Effector memory CD8-positive, alpha-beta T cell (primary cell): Measurements from ENCODE around the gene CSTA.
"Not testable (repeated sequence)": the region's sequence is repeated elsewhere in the genome, so short reads cannot be mapped to it uniquely, and the experiment has no call there.

Experiments
- ATAC-seq: fragments of 150-1000 bp; cut with Tn5 transposase; replicated peaks from 2 replicates; pipeline ENCODE4 v1.10.0; 2021; ENCODE audit warnings: mild to moderate bottlenecking, moderate library complexity
- DNase-seq, 3 experiments: peaks; one replicate each; pipeline ENCODE4 v3.0.0; 2021
- H3K27ac Mint-ChIP-seq, 2 donors: one replicate each; pipeline ENCODE4 v1.8.0; 2022; ENCODE audit warnings: mild to moderate bottlenecking in 2 of 2, mixed read lengths in 2 of 2, moderate library complexity in 2 of 2
- H3K27me3 Mint-ChIP-seq, 2 donors: one replicate each; pipeline ENCODE4 v1.8.0; 2022; ENCODE audit warnings: mixed read lengths in 2 of 2
- H3K36me3 Mint-ChIP-seq: one replicate; pipeline ENCODE4 v1.8.0; 2022; ENCODE audit warnings: mild to moderate bottlenecking, moderate library complexity, mixed read lengths; ENCODE audit not compliant: insufficient read depth
- H3K4me1 Mint-ChIP-seq, 2 donors: one replicate each; pipeline ENCODE4 v1.8.0; 2022; ENCODE audit warnings: low read depth in 2 of 2, mixed read lengths in 2 of 2
- H3K4me3 Mint-ChIP-seq, 2 donors: one replicate each; pipeline ENCODE4 v1.8.0; 2022; ENCODE audit warnings: mild to moderate bottlenecking in 2 of 2, mixed read lengths in 2 of 2, moderate library complexity in 2 of 2
- H3K9me3 Mint-ChIP-seq, 2 donors: one replicate each; pipeline ENCODE4 v1.8.0; 2022; ENCODE audit warnings: mixed read lengths in 2 of 2

The CSTA gene

DNA sequence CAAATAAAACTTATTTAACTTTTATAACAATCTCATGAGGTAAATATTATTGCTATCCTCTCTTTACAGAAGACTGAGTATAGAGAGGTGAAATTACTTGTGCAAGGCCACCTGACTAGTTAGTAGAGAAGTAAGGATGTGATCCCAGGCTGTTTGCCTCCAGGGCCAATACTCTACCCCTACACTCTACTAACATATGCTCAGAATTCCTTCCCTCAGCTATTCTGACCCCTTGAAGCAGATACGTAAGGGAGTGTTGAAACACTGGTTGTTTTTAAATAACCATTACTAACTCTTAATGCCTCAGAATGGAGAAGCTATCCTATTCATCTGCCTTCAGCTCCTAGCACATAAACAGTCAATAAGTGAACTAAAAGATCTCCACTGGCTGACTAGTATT is 24.1 kb downstream of the CSTA start:
- Mint-ChIP-seq H3K27ac (no peak overlapping the region), H3K4me3 (no peak overlapping the region), H3K27me3 (peaks cover 8 to 11% of the 10 kb centered on the region in 2 donors), H3K9me3 (no peaks in the 10 kb centered on the region), H3K36me3 (no peaks in the 10 kb centered on the region), H3K4me1 (no peaks in the 10 kb centered on the region)
- DNase-seq, result no peak
- no peak for ATAC-seq

DNA sequence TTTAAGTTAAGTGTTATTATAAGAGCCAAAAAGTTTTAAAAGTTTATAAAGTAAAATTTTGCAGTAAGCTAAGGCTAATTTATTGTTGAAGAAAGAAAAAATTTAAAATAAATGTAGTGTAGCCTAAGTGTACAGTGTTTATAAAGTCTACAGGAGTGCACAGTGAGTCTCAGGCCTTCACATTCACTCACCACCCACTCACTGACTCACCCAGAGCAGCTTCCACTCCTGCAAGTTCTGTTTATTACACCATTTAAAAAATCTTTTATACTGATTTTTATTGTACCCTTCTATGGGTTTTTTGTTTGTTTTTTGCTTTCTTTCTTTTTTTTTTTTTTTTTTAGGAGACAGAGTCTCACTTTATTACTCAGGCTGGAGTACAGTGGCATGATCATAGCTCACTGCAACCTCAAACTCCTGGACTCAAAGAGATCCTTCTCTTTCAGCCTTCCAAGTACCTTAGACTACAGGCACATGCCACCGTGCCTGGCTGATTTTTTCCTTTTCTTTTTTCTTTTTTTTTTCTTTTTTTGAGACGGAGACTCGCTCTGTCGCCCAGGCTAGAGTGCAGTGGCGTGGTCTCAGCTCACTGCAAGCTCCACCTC is 25.9 kb downstream of the CSTA start:
- DNase-seq, result no peak
- Mint-ChIP-seq H3K27me3 (peaks cover 8 to 11% of the 10 kb centered on the region in 2 donors), H3K27ac (no peak overlapping the region), H3K36me3 (no peaks in the 10 kb centered on the region), H3K9me3 (no peaks in the 10 kb centered on the region), H3K4me1 (no peaks in the 10 kb centered on the region), H3K4me3 (no peak overlapping the region)
- ATAC-seq, result no peak

GRCh38 chr3:122351612-122352011 is 26.6 kb downstream of the CSTA start:
- H3K9me3 Mint-ChIP-seq, result no peaks in the 10 kb centered on the region
- H3K27me3 Mint-ChIP-seq, result peaks cover 8 to 11% of the 10 kb centered on the region in 2 donors
- H3K4me1 Mint-ChIP-seq, result no peaks in the 10 kb centered on the region
- no peak for ATAC-seq
- H3K36me3 Mint-ChIP-seq, result no peaks in the 10 kb centered on the region
- H3K27ac Mint-ChIP-seq, result no peak overlapping the region
- H3K4me3 Mint-ChIP-seq, result no peak overlapping the region
- DNase-seq, result no peak

GRCh38 chr3:122353215-122353614 is 28.2 kb downstream of the CSTA start:
- peaks cover 1 to 2% of the 10 kb centered on the region in 2 donors for H3K27me3 Mint-ChIP-seq
- H3K27ac Mint-ChIP-seq, result no peak overlapping the region
- H3K4me1 Mint-ChIP-seq, result no peaks in the 10 kb centered on the region
- no peaks in the 10 kb centered on the region for H3K9me3 Mint-ChIP-seq
- H3K4me3 Mint-ChIP-seq, result no peak overlapping the region
- ATAC-seq (no peak), DNase-seq (no peak)
- no peaks in the 10 kb centered on the region for H3K36me3 Mint-ChIP-seq

DNA sequence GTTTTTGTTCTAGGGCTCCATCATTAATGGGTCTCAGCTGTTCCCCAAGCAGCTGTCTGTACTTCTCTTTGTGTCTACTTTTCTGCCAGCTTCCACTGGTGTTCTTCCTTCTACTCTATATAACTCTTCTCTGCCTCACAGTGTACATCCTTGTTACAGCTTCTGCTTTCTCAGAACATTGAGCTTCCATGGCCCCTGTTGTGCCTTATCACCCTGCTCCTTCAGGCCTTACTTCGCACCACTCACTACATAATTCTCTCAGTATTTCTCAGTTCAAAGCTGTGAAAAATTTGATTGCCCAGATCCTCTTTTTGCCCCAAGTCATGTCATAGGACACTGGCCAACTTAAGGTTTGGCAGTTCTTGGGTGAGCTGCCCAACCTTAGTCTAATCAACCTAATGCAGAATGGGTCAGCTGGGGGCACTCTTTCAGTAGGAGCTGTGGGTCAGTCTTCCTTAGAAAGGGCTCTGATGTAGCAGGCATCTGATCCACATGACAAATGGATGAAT is 28.9 kb downstream of the CSTA start:
- no peaks in the 10 kb centered on the region for H3K27me3 Mint-ChIP-seq
- H3K36me3 Mint-ChIP-seq, result no peaks in the 10 kb centered on the region
- H3K4me3 Mint-ChIP-seq, result no peak overlapping the region
- DNase-seq (no peak), ATAC-seq (no peak)
- no peaks in the 10 kb centered on the region for H3K9me3 Mint-ChIP-seq
- H3K4me1 Mint-ChIP-seq, result no peaks in the 10 kb centered on the region
- no peak overlapping the region for H3K27ac Mint-ChIP-seq

GRCh38 chr3:122355612-122356011 is 30.6 kb downstream of the CSTA start:
- ATAC-seq (no peak), DNase-seq (no peak)
- Mint-ChIP-seq H3K4me1 (no peaks in the 10 kb centered on the region), H3K36me3 (peaks cover 10% of the 10 kb centered on the region), H3K27me3 (no peaks in the 10 kb centered on the region), H3K9me3 (no peaks in the 10 kb centered on the region), H3K27ac (peak overlapping the region in 1 of 2 donors; percentile 3), H3K4me3 (no peak overlapping the region)

- H3K27me3 Mint-ChIP-seq, result no peaks in the 10 kb centered on the region
These were observed 31.4 kb downstream of the CSTA start for GRCh38 chr3:122356402-122356801.

DNA sequence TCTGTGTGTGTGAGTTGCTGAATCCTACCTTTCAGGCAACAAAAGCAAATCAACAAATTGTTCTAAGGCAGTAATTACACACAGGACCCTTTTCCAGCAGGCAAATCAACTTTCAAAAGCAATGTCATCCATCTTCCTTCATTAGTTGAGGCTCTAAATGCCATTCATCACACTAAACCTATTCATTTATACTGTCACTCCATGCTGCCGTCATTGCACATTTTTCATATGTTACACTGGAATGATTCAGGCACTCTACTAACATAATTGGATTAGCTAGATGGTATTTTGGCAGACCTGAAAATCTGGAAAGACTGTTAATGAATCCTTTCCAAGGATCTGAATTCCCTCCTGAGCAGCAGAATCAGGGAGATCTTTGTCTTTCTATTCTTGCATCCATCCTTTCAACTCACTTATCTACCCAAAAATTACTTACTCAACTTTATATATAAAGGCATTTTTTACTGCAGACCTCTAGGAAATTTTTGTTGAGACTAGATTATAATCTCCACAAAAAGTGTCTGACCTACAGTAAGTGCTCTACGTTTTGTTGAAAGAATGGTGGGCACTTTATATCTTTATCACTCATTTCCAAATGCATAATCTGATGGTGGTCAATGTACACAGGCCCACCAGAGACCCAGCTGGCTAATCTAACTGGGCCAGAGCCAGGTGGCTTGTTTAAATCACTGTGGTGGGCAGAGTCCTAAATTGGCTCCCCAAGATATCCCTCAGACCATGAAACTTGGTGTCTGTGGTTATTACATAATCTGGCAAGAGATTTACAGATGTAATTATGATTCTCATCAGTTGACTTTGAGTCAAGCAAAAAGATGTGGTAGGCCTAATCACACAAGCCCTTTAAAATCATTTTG is 33.0 kb downstream of the CSTA start:
- H3K9me3 Mint-ChIP-seq, result no peaks in the 10 kb centered on the region
- H3K27ac Mint-ChIP-seq, result no peak overlapping the region
- DNase-seq, result no peak
- no peak overlapping the region for H3K4me3 Mint-ChIP-seq
- H3K36me3 Mint-ChIP-seq, result peaks cover 19% of the 10 kb centered on the region
- no peaks in the 10 kb centered on the region for H3K4me1 Mint-ChIP-seq
- ATAC-seq, result no peak
- no peaks in the 10 kb centered on the region for H3K27me3 Mint-ChIP-seq

More at GRCh38 chr3:122356402-122356801, 31.4 kb downstream of the CSTA start:
- Mint-ChIP-seq H3K27ac (no peak overlapping the region), H3K4me3 (no peak overlapping the region), H3K36me3 (peaks cover 14% of the 10 kb centered on the region), H3K4me1 (no peaks in the 10 kb centered on the region), H3K9me3 (no peaks in the 10 kb centered on the region)
- no peak for ATAC-seq
- no peak for DNase-seq

DNA sequence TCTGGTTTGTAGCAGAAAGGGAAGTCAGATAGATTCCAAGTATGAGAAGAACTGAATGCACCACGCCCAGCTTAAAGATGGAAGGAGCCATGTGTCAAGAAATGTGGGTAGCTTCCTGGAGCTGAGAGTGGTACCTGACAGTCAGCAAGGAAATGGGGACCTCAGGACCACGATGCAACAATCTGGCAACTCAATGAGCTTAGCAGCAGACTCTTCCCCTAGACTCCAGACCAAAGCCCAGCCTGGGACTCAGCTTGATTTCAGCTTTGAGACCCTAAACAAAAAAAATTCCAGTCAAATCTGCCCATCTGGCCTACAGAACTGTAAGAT is 33.6 kb downstream of the CSTA start:
- Mint-ChIP-seq H3K27me3 (no peaks in the 10 kb centered on the region), H3K36me3 (peaks cover 19% of the 10 kb centered on the region), H3K27ac (no peak overlapping the region), H3K4me1 (no peaks in the 10 kb centered on the region), H3K9me3 (no peaks in the 10 kb centered on the region), H3K4me3 (no peak overlapping the region)
- DNase-seq (no peak), ATAC-seq (no peak)

GRCh38 chr3:122362026-122362425 is 37.0 kb downstream of the CSTA start:
- no peaks in the 10 kb centered on the region for H3K9me3 Mint-ChIP-seq
- DNase-seq (no peak), ATAC-seq (no peak)
- no peak overlapping the region for H3K4me3 Mint-ChIP-seq
- peaks cover 39% of the 10 kb centered on the region for H3K36me3 Mint-ChIP-seq
- H3K27ac Mint-ChIP-seq, result no peak overlapping the region
- H3K27me3 Mint-ChIP-seq, result no peaks in the 10 kb centered on the region
- no peaks in the 10 kb centered on the region for H3K4me1 Mint-ChIP-seq

- Mint-ChIP-seq H3K4me3 (no peak overlapping the region), H3K27ac (peak overlapping the region in 1 of 2 donors; percentile 71), H3K4me1 (no peaks in the 10 kb centered on the region), H3K27me3 (no peaks in the 10 kb centered on the region), H3K9me3 (no peaks in the 10 kb centered on the region), H3K36me3 (peaks cover 44% of the 10 kb centered on the region)
- ATAC-seq (no peak), DNase-seq (no peak)
These were observed 39.4 kb downstream of the CSTA start for GRCh38 chr3:122364490-122364889.

DNA sequence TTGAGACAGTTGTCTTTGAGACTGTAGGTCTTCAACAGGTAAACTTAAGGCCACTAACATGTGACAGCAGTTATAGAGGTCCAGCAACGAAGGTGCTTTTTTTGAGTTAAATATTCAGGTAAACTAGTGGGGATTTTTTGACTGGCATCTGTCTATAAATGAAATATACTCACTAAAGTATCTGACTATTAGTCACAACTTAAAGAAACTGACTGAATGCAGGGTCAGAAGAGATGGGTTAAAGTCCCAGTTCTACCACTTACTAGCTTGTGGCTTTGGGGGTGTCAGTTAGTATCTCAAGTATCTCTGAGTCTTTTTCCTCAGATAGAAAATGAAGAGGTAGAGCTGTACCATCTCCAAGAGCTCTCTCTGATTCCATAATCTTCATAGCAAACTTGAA is 40.0 kb downstream of the CSTA start:
- no peaks in the 10 kb centered on the region for H3K4me1 Mint-ChIP-seq
- no peak overlapping the region for H3K4me3 Mint-ChIP-seq
- H3K27ac Mint-ChIP-seq, result peak overlapping the region in 1 of 2 donors; percentile 71
- ATAC-seq (no peak), DNase-seq (no peak)
- no peaks in the 10 kb centered on the region for H3K9me3 Mint-ChIP-seq
- H3K36me3 Mint-ChIP-seq, result peaks cover 43% of the 10 kb centered on the region
- H3K27me3 Mint-ChIP-seq, result no peaks in the 10 kb centered on the region

DNA sequence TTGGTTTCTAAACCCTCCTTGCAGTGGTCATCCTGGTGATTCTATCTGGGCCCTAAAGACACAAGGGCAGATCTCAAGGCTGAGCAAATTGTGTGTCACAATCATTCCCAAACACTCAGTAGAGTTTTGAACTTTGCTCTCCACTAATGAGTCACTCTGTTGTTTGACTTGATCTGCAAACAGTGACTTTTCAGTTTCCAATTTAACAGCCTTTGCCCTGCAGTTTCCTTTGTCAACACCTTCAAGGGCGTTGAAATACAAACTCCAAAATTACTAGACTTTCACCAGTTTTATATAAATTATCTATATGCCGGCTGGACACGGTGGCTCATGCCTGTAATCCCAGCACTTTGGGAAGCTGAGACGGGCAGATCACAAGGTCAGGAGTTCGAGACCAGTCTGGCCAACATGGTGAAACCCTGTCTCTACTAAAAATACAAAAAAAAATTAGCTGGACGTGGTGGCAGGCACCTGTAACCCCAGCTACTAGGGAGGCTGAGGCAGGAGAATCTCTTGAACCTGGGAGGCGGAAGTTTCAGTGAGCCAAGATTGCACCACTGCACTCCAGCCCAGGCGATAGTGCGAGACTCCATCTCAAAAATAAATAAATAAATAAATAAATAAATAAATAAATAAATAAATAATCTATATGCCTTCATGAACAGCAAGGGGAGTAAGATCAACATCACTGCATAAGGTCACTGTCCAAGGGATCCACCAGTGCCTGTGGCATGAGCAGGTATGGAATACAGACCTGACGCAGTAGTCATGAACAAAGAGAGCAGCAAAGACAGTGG is 40.7 kb downstream of the CSTA start:
- peaks cover 40% of the 10 kb centered on the region for H3K36me3 Mint-ChIP-seq
- not testable (repeated sequence) for ATAC-seq, H3K4me1 Mint-ChIP-seq, H3K9me3 Mint-ChIP-seq, H3K27ac Mint-ChIP-seq, H3K4me3 Mint-ChIP-seq, DNase-seq, H3K27me3 Mint-ChIP-seq
